Suprapubic skin (tissue), 4 donors: ENCODE data around the gene KCNA4.

Source experiments
- CTCF ChIP-seq, 2 donors: fragments of 200-600 bp in 1 of 2; fragments of 450-650 bp in 1 of 2; sonication (generic) in 1 of 2; IDR thresholded peaks; one replicate each; pipeline ENCODE4 v1.5.1; 2016 to 2019; ENCODE audit warnings: antibody characterized with exemption in 2 of 2, mild to moderate bottlenecking in 1 of 2, moderate library complexity in 1 of 2
- EP300 ChIP-seq: sonication (generic); formaldehyde crosslinking; IDR thresholded peaks from one replicate; pipeline ENCODE4 v1.6.1; 2017; ENCODE audit warnings: antibody characterized with exemption
- POLR2A ChIP-seq, 2 donors: fragments of 450-650 bp; IDR thresholded peaks; one replicate each; pipeline ENCODE4 v1.6.1; 2017; ENCODE audit warnings: antibody characterized with exemption in 2 of 2, mild to moderate bottlenecking in 2 of 2, moderate library complexity in 2 of 2
- POLR2AphosphoS5 ChIP-seq, 3 donors: sonication (generic); formaldehyde crosslinking; IDR thresholded peaks; one replicate each; pipeline ENCODE4 v1.6.1; 2017; ENCODE audit warnings: antibody characterized with exemption in 3 of 3

GRCh38 chr11:30012346-30012745 is 4.5 kb downstream of the KCNA4 start:
- TF ChIP-seq CTCF (IDR thresholded peaks at IDR 0.05) (no peak), POLR2AphosphoS5 (IDR thresholded peaks at IDR 0.05) (no peak), EP300 (no peak), POLR2A (IDR thresholded peaks at IDR 0.05) (no peak)
